GM10266 (cell line): ENCODE measurements around the gene KIF21B.

Experiments used
- DNase-seq: peaks from one replicate; pipeline ENCODE4 v3.0.0; 2012; ENCODE audit errors: extremely low spot score
- TF ChIP-seq, protein P1 (sequence below): IDR thresholded peaks from 2 replicates; pipeline ENCODE4 v1.5.1; 2012; ENCODE audit warnings: mild to moderate bottlenecking, low read depth; ENCODE audit not compliant: control insufficient read depth, insufficient read depth; ENCODE audit errors: missing control alignments

Gene KIF21B

DNA sequence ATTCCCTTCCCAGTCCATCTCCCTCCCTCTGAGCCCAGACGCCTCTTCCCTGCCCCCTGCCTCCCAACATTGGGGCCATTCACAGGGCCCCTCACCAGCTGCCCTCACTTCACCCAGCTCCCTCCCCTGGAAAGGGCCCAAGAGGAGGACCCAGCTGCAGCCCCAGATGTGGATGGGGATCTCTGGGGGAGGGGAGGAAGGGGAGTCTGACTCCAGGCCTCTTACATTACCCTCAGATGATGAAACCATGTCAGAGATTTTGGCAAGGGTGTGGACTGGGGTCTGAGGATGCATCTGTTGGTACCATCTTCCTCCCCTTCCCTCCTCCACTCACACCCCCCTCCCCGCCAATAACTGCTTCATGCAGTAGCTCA, 1.1 kb upstream of the KIF21B start:
- TF ChIP-seq, protein P1, sequence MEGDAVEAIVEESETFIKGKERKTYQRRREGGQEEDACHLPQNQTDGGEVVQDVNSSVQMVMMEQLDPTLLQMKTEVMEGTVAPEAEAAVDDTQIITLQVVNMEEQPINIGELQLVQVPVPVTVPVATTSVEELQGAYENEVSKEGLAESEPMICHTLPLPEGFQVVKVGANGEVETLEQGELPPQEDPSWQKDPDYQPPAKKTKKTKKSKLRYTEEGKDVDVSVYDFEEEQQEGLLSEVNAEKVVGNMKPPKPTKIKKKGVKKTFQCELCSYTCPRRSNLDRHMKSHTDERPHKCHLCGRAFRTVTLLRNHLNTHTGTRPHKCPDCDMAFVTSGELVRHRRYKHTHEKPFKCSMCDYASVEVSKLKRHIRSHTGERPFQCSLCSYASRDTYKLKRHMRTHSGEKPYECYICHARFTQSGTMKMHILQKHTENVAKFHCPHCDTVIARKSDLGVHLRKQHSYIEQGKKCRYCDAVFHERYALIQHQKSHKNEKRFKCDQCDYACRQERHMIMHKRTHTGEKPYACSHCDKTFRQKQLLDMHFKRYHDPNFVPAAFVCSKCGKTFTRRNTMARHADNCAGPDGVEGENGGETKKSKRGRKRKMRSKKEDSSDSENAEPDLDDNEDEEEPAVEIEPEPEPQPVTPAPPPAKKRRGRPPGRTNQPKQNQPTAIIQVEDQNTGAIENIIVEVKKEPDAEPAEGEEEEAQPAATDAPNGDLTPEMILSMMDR = no peak
- no peak for DNase-seq

DNA sequence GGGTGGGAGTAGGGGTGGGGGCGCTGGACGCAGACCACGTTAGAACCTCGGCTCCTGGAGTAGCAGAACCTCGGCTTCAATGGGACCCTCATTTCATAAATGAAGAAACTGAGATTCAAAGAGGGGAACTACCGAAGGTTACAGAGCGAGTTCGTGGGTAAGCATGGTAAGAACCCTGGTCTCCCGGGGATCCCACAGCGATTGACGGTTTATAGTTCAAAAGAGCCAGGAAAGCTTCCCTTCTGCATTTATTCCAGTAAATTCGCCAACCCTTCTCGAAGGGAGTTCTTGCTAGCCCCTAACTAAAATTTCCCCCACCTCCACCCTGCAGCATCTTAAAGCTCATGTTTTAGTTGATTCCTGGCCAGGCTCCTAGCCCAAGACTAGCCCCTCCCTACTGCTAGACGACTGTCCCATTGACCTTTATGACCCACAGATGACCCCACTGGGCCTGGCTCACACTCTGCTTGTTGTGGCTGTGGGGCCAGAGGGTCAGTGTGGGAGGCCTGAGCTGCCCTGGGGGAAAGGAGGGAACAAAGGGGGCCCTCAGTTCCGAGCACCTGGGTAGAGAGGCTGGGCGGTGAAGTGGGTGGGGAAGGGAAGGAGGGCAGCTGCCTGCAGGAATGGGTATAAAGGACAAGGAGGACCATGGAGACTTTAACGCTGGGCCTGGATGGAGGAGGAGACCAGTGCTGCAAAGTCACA, 558 bp upstream of the KIF21B start:
- TF ChIP-seq, protein P1 = no peak
- DNase-seq = no peak

DNA sequence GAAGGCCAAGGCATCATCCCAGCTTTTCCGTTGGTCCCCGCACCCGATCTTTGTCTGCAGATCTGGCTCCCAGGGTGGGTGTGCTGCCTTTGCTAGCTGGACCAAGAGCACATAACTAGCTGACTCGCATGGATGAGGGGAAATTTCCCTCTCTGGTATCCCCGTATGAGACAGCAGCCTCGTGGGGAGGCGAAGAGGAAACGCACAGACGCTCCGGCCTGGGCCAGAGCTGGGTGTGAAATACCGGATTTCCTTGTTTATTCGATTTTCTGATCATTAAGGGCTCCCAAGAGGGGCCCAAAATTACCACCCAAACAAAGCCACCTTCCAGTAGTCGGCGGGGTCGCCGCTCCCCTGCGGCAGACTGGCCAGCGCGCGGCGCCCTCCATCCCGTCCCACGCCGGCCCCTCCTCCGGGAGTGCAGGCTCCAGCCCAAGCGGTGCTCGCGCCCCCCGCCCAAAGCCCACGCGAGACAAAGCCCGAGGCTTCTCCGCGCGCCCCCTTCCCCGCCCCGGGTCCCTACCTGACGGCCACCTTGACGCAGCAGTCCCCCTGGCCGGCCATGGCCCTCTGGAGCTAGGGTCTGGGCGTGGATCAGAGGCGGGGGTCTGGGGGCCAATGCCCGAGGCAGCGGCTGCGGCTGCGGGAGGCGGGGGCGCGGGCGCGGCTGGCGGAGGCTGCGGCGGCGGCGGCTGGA, 546 bp downstream of the KIF21B start:
- DNase-seq = peak; percentile 58
- TF ChIP-seq, protein P1 = peak; percentile 27

DNA sequence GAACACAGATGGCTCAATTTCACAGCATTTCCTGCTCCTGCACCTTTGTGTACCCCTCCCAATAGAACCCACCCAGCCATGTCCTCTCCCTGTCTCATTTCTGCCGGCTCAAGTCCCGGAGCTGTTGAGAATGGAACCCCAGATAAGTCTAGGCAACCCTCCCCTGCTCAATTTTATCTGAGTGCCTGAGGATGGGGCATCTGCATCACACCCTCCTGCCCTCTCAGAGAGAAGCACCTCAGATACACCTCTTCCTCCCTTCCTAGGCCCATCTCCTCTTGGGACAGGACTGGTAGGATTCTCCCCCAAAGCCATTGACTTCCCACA, 1.1 kb downstream of the KIF21B start:
- DNase-seq = no peak
- TF ChIP-seq, protein P1 = no peak

DNA sequence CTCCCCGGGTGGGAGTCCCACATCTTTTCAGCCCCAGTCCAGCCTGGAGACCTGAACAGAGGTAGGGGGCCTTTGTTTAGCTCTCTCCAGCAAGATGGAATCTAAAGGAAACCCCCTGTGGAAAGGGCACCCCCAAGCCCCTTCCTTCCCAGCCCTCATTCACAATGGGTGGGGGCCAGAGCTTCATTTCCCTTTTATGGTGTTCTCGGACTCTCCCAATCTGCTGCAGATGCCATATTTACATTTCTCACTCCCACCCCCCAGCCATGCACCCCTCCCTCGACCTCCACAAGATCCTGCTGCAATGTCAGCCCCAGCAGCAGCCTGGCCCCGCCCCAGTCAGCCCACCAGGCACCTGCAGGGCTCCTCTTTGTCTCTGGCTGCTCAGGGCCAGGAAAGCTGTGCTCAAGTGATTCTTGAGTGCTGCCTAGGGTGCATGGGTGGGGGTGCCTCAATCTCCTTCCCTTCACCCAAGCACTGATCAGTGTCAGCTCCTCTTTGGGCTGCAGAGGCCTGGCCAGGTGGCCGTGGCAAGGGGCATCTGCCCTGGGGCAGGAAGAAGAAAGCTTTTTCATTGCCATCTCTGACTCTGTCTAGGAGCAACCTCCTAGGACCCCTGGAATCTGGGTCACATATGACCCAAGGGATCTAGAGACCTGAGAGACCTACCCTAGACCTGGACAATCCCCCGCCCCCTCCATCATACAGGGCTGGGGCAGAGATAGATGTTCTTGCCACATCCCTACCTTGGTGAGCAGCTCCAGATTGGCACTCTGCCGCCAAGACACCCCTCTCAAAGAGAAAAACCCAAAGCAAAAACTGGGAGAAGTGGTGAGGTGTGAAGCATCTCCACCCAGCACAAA, 1.7 kb downstream of the KIF21B start:
- DNase-seq = peak; percentile 48

DNA sequence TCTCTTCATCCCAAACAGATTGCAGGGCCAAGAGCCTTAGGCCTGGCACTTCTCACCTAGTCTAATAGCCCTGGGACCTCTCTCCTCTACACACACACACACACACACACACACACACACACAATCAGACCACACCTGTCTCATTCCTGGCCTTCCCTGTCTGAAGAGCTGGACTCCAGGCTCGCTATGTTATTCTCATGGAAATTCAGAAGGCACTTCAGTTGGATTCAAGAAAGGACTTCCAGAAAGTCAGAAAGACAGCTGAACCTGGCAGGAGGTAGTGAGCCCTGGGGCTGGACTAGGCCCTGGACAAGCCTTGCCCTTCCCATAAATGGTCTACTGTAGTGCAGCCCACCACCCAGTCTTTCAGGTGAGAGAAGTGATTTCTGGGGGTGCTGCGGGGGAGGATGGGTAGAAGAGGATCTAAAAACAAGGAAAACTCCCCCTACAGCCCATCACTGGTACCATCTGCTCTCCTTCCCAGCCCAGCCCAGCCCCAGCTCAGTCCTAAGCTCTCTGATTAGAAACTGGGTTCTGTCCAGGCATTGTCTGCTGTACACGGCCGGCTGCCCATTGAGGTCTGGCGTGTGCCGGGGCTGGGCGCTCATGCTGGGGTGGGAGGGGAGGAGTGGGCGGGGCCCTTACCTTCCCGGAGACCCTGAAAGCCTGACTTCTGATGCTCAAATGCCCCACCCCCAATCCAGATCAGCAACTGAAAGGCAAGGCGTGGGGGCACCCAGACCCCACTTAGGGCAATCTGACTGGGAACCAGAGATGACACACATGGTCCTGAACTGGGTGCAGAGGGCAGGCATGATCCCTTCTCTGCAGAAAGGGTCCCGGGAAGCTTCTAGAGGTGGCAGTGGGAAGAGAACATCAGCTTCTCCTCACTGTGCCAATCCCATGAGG, 2.5 kb downstream of the KIF21B start:
- TF ChIP-seq, protein P1 = peak; percentile 32

More for the DNA sequence above, 1.7 kb downstream of the KIF21B start:
- TF ChIP-seq, protein P1 = no peak

More for the DNA sequence above, 2.5 kb downstream of the KIF21B start:
- peak; percentile 55 for DNase-seq
